ENCODE data around the gene SUCO.

DNA sequence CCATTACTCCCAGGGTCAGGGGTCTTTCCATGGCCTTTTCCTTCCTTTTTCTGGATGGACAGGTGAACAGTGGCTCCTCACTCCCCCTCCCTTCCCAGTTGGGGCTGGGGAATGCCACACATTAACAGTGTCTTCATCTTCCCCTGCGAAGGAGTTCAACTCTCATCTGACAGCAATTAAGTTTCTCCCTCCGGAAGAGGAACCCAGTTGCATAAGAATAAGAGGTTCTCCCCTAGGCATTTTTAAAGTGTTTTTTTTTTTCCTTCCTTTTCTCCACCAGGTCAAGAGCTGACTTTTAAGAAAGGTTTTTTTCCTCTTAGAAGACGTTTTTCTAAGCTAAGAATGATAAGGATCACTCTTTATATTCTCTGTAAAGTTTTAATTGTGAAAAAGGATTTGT lies 83.7 kb downstream of the SUCO start:
- TF ChIP-seq, protein P1, sequence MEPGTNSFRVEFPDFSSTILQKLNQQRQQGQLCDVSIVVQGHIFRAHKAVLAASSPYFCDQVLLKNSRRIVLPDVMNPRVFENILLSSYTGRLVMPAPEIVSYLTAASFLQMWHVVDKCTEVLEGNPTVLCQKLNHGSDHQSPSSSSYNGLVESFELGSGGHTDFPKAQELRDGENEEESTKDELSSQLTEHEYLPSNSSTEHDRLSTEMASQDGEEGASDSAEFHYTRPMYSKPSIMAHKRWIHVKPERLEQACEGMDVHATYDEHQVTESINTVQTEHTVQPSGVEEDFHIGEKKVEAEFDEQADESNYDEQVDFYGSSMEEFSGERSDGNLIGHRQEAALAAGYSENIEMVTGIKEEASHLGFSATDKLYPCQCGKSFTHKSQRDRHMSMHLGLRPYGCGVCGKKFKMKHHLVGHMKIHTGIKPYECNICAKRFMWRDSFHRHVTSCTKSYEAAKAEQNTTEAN (CRISPR knock-in tag; IDR thresholded peaks at IDR 0.05): no peak
- TF ChIP-seq, protein P2, sequence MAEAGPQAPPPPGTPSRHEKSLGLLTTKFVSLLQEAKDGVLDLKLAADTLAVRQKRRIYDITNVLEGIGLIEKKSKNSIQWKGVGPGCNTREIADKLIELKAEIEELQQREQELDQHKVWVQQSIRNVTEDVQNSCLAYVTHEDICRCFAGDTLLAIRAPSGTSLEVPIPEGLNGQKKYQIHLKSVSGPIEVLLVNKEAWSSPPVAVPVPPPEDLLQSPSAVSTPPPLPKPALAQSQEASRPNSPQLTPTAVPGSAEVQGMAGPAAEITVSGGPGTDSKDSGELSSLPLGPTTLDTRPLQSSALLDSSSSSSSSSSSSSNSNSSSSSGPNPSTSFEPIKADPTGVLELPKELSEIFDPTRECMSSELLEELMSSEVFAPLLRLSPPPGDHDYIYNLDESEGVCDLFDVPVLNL (CRISPR knock-in tag; IDR thresholded peaks at IDR 0.05; ENCODE audit: borderline replicate concordance, low read depth): no peak
- no peak for TF ChIP-seq ZNF396 (CRISPR knock-in tag; IDR thresholded peaks at IDR 0.05; ENCODE audit: borderline replicate concordance)
- no peak for TF ChIP-seq SP1 (CRISPR knock-in tag; conservative IDR thresholded peaks at IDR 0.05)
- TF ChIP-seq NR2C2 (CRISPR knock-in tag; IDR thresholded peaks at IDR 0.05): no peak
- TF ChIP-seq, protein P3, sequence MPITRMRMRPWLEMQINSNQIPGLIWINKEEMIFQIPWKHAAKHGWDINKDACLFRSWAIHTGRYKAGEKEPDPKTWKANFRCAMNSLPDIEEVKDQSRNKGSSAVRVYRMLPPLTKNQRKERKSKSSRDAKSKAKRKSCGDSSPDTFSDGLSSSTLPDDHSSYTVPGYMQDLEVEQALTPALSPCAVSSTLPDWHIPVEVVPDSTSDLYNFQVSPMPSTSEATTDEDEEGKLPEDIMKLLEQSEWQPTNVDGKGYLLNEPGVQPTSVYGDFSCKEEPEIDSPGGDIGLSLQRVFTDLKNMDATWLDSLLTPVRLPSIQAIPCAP (CRISPR knock-in tag; IDR thresholded peaks at IDR 0.05): no peak

Data from WTC11 (cell line).